NCI-H446 (cell line): ENCODE results near the gene C2CD4A.

Experiments used
- DNase-seq, 2 experiments: peaks; one replicate each; lab custom pipeline; 2025; lab: John Stamatoyannopoulos, UW

Gene C2CD4A

DNA sequence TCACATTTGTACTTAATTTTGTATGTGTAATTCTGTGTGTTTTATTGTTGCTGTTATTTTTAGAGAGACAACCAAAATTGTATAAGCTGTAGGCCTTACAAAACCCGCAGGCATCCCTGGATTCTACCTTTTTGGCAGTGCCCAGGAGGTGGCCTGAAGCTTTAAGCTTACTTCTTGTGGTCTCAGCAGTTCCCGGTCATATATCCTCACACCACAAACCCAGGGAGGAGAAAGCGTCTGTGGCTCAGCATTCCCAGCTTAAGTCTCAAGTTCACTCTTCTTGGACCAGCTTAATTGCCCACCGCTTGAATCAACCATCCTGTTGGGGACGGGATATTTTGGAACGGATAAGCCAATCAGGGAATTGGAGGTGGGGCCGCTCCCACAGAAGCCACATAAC is 36.7 kb downstream of the C2CD4A start:
- no peak for DNase-seq

DNA sequence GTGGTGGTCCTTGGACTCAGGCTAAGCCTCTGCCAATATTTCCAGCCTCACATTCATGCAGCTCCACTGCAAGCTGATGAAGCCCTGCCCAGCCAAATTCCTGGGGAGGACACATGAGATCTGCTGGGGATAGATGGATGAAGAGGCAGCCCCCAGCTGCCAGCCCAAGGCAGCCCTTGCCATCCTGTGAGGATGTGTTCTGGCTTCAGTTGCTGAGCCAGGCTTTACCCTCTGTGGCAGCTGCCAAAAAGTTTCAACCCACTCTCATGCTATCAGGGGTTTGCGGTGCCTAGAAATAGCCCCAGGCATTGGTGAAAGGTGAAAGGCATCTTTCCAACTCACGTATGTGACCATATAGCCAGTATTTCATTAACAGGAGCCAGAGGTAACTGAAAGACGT is 37.6 kb downstream of the C2CD4A start:
- DNase-seq = peak in 1 of 2 experiments; percentile 48

GRCh38 chr15:62104846-62105245 is 38.1 kb downstream of the C2CD4A start:
- no peak for DNase-seq

- DNase-seq = no peak
These were observed 38.5 kb downstream of the C2CD4A start for GRCh38 chr15:62105266-62105665.

DNA sequence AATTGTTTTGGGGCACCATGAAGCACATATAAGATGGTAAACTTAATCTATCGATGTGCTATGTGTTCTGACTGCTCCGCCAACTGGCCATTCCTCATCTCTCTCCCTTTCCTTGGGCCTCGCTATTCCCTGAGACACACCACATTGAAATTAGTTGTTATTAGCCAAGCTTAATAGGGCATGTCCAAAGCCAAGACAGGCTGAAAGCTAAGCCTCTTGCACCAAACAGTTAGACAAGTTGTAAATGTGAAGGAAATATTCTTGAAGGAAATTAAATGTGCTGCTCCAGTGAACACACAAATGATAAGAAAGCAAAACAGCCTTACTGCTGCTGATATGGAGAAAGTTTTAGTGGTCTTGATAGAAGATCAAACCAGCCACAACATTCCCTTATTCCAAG is 39.3 kb downstream of the C2CD4A start:
- DNase-seq = no peak

DNA sequence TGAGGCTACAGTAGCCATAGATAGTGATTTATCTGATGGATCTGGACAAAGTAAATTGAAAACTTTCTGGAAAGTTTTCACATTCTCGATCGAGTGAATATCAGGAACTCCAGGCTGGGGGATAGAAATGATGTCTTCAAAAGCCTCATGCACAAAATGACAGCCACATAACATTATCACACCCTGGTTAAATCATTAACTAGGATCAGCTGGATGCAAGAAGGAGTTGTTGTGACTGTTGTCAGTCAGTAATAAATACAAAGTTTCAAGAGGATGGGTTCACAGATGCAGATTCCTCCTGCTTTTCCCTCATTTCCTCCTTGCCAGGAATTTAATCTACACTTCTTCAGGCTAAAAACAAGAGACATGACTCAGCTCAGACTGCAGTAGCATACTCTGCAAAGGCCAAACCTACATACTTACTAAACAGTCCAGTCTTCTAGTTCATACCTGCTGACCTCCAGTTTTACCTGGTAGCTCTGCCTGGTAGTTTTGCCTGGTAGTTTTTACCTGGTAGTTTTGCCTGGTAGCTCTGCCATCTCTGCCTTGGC is 40.9 kb downstream of the C2CD4A start:
- DNase-seq = no peak

- no peak for DNase-seq
These were observed 41.6 kb downstream of the C2CD4A start for GRCh38 chr15:62108411-62108810.

- peak in 1 of 2 experiments; percentile 44 for DNase-seq
These were observed 42.7 kb downstream of the C2CD4A start for GRCh38 chr15:62109437-62109836.

DNA sequence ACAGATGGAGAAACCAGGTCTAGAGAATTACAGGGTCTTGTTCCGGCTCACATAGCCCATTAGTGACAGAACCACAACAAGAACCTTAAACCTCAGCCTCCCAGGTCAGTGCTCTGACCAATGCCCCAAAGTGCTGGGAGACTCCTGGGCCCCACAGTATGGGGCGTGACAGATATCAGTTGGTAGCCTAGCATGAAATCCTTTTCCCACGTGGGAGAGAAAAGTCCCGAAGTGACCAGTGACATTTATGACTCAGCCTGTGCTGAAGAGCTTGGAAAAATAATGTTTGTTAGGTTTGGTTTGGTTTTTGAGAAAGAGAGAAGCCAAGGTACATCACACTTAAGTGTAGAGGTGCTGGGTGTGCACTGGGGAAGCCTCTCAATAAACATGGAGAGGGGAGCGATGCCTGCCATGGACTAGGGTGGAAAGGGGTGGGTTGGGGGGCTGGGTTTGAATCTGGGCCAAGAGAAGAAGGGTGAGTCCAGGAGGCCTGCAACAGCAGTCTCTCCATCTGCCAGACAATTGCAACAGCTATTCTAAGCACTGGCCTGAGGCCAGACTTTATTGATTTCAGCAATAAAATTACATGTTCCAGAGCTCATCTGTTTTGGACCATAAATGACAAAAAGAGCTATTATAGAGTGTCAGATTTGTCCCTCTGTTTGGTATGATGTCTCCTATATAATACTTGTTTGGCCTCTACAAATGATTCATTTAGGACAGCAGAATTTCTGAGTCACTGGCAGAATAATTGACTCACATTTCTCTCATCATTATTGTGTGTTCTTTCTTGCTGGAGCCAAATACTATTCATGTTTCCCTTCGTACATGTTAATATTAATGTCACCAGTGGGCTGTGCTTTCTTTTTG is 43.4 kb downstream of the C2CD4A start:
- DNase-seq = peak; percentile 83 to 89

GRCh38 chr15:62112081-62112480 is 45.3 kb downstream of the C2CD4A start:
- no peak for DNase-seq

- DNase-seq = no peak
These were observed 46.1 kb downstream of the C2CD4A start for GRCh38 chr15:62112616-62113593.

DNA sequence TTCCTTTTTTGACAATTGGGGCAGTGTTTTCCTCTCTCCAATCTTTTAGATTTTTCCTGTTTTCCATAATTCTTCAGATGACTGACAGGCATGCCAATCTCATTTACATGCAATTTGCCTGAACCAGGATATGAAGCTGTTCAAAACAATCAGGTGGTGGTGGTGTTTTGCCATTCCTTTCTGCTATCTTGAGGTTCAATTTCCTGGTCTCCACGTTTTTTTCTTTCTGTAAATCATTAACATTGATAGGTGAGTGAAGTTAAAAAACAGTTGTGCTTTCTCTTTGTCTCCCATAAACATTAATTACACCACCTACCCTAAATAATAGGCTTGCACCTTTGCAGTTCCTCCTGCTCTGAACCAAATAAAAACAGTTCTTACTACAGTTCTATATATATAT is 49.1 kb downstream of the C2CD4A start:
- no peak for DNase-seq

DNA sequence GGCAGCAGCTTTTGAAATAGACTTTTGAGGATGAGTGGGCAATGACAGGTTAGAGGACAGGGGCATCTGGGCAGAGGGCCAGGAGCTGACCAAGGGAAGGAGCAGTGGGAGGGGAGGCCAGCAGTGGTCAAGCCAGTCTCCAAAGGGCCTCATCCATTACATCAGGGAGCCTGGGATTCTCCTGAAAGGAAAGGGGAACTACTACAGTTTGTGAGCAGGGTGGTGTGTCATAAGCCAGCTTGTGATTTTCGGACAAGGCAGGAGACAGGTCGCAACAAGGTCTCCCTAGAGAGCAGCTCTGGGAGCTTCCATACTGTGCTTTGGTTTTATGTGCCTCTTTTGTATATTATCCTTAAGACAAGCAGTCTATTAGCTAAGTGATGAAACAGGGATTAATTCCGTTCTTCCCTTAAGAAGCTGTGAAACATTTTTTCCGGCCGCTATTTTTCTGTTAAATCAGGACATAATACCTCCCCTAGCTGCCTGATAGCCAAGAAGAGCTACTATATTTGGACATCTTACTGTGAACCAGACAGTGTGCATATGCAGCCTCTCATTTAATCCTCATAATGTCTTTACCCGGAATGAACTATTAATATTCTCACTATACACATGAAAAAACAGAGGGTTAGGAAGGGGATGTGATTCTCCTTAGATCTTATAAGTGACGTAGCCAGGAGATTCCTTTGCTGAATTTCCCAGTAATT is 51.9 kb downstream of the C2CD4A start:
- no peak for DNase-seq

DNA sequence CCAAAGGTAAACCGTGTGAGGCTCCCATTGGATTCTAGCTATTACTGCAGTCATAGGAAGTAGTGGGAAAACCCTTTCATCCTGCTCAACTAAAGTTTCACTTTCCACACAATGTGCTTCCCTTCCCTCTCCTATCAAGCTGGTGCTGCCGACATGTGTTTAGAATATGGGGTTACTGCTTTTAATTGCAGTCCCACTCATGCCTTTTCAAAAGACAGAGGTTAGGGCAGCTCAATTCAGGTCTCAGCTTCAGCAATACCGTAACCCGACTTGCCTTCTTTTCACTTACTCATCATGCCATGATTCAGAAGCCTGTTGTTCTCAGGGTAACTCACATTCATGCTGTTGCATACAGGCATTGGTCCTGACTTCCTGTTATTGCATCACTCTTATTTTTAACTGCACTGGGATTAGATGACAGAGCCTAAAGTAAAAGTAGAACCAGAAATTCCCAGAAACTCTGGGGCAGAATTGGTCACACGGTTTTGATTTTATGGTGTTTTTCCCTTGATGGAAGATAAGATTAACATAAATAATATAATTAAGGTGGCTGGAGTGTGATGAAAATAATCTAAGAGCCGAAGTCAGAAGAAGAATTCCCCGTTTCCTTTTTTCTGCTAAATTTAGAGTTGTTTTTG is 52.6 kb downstream of the C2CD4A start:
- no peak for DNase-seq

GRCh38 chr15:62119874-62120273 is 53.1 kb downstream of the C2CD4A start:
- DNase-seq = no peak
